ENCODE results near the gene VSIG10.

GRCh38 chr12:118103201-118103600 is 610 bp downstream of the VSIG10 start:
- TF ChIP-seq, protein P1, sequence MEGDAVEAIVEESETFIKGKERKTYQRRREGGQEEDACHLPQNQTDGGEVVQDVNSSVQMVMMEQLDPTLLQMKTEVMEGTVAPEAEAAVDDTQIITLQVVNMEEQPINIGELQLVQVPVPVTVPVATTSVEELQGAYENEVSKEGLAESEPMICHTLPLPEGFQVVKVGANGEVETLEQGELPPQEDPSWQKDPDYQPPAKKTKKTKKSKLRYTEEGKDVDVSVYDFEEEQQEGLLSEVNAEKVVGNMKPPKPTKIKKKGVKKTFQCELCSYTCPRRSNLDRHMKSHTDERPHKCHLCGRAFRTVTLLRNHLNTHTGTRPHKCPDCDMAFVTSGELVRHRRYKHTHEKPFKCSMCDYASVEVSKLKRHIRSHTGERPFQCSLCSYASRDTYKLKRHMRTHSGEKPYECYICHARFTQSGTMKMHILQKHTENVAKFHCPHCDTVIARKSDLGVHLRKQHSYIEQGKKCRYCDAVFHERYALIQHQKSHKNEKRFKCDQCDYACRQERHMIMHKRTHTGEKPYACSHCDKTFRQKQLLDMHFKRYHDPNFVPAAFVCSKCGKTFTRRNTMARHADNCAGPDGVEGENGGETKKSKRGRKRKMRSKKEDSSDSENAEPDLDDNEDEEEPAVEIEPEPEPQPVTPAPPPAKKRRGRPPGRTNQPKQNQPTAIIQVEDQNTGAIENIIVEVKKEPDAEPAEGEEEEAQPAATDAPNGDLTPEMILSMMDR (IDR thresholded peaks at IDR 0.05 in 8 of 11, conservative IDR thresholded peaks at IDR 0.05 in 3 of 11), result no peak
- TF ChIP-seq POLR2AphosphoS5 (IDR thresholded peaks at IDR 0.05), result no peak
- no peak for TF ChIP-seq POLR2A (IDR thresholded peaks at IDR 0.05)

Data from spleen (tissue), 7 donors.